Ishikawa (cell line): ENCODE measurements around the gene RABL6.

ENCODE experiments used
- CEBPB ChIP-seq: IDR thresholded peaks from 2 replicates; pipeline ENCODE4 v1.6.1; 2012
- CREB1 ChIP-seq: IDR thresholded peaks from 2 replicates; pipeline ENCODE4 v1.6.1; 2012; ENCODE audit warnings: low read depth
- EGR1 ChIP-seq: IDR thresholded peaks from 2 replicates; pipeline ENCODE4 v1.6.1; 2012
- EP300 ChIP-seq: IDR thresholded peaks from 2 replicates; pipeline ENCODE4 v1.6.1; 2012; ENCODE audit warnings: borderline replicate concordance
- FOXM1 ChIP-seq: IDR thresholded peaks from 2 replicates; pipeline ENCODE4 v1.6.1; 2012; ENCODE audit warnings: low read depth, borderline replicate concordance
- MAX ChIP-seq: IDR thresholded peaks from 2 replicates; pipeline ENCODE4 v1.6.1; 2012
- NFIC ChIP-seq: IDR thresholded peaks from 2 replicates; pipeline ENCODE4 v1.6.1; 2012
- RAD21 ChIP-seq: IDR thresholded peaks from 2 replicates; pipeline ENCODE4 v1.6.1; 2012; ENCODE audit warnings: low read depth
- REST ChIP-seq: IDR thresholded peaks from 2 replicates; pipeline ENCODE4 v1.6.1; 2012; ENCODE audit warnings: low read depth, mild to moderate bottlenecking
- TAF1 ChIP-seq: IDR thresholded peaks from 2 replicates; pipeline ENCODE4 v1.6.1; 2012; ENCODE audit warnings: low read depth, mild to moderate bottlenecking
- TCF12 ChIP-seq: IDR thresholded peaks from 2 replicates; pipeline ENCODE4 v1.6.1; 2012; ENCODE audit warnings: low read depth
- TEAD4 ChIP-seq: IDR thresholded peaks from 2 replicates; pipeline ENCODE4 v1.6.1; 2012
- USF1 ChIP-seq: IDR thresholded peaks from 2 replicates; pipeline ENCODE4 v1.6.1; 2012
- YY1 ChIP-seq: IDR thresholded peaks from 2 replicates; pipeline ENCODE4 v1.6.1; 2012; ENCODE audit warnings: low read depth
- ZBTB7A ChIP-seq: IDR thresholded peaks from 2 replicates; pipeline ENCODE4 v1.6.1; 2012; ENCODE audit warnings: low read depth

RABL6 gene

GRCh38 chr9:136821826-136822544 is 14.2 kb downstream of the RABL6 start:
- TF ChIP-seq USF1: no peak
- TF ChIP-seq MAX: no peak
- TF ChIP-seq CEBPB: no peak
- no peak for TF ChIP-seq RAD21
- no peak for TF ChIP-seq TCF12
- no peak for TF ChIP-seq TAF1

GRCh38 chr9:136823136-136824046 is 15.6 kb downstream of the RABL6 start:
- no peak for TF ChIP-seq CREB1
- no peak for TF ChIP-seq TAF1
- no peak for TF ChIP-seq USF1
- TF ChIP-seq FOXM1: no peak
- no peak for TF ChIP-seq MAX
- TF ChIP-seq NFIC: no peak
- no peak for TF ChIP-seq TEAD4
- no peak for TF ChIP-seq CEBPB
- TF ChIP-seq ZBTB7A: no peak
- TF ChIP-seq EGR1: no peak

- no peak for TF ChIP-seq TAF1
- TF ChIP-seq YY1: no peak
- no peak for TF ChIP-seq USF1
- TF ChIP-seq NFIC: no peak
- no peak for TF ChIP-seq CEBPB
- no peak for TF ChIP-seq MAX
- TF ChIP-seq RAD21: no peak
- no peak for TF ChIP-seq EGR1
- no peak for TF ChIP-seq FOXM1
These were observed 16.9 kb downstream of the RABL6 start for GRCh38 chr9:136824496-136825225.

GRCh38 chr9:136825295-136826187 is 17.8 kb downstream of the RABL6 start:
- TF ChIP-seq TAF1: no peak

- no peak for TF ChIP-seq ZBTB7A
- TF ChIP-seq TEAD4: no peak
- no peak for TF ChIP-seq EP300
- TF ChIP-seq TAF1: no peak
- no peak for TF ChIP-seq RAD21
- no peak for TF ChIP-seq YY1
- TF ChIP-seq REST: no peak
- no peak for TF ChIP-seq CREB1
- TF ChIP-seq EGR1: no peak
- no peak for TF ChIP-seq CEBPB
- TF ChIP-seq NFIC: no peak
- TF ChIP-seq USF1: no peak
- TF ChIP-seq FOXM1: no peak
- TF ChIP-seq MAX: no peak
- TF ChIP-seq TCF12: no peak
These were observed 18.4 kb downstream of the RABL6 start for GRCh38 chr9:136826188-136826541.
